Thoracic aorta (tissue), 2 donors: Measurements from ENCODE around the gene BSG. TPM values are rescaled to one million over a fixed set of nuclear protein-coding genes. Genes with fewer than 3 reads are reported as not detected.
"Not testable (repeated sequence)": the region's sequence is repeated elsewhere in the genome, so short reads cannot be mapped to it uniquely, and the experiment has no call there.

ENCODE experiments used
- ATAC-seq: fragments of 150-250 bp; one replicate; pipeline ENCODE4 v1.8.0; 2017; ENCODE audit warnings: low read depth; ENCODE audit not compliant: insufficient number of reproducible peaks, low FRiP score
- DNase-seq: peaks from one replicate; pipeline ENCODE4 v3.0.0-alpha.2; 2020; ENCODE audit warnings: low spot score
- H3K27ac ChIP-seq, 2 donors: fragments of 200-600 bp; sonication (generic); 1 replicate in 1 of 2; 2 replicates in 1 of 2; pipeline ENCODE4 v1.5.1; 2016; ENCODE audit warnings: mild to moderate bottlenecking in 2 of 2, moderate library complexity in 2 of 2
- H3K27me3 ChIP-seq: fragments of 200-600 bp; sonication (generic); replicated peaks from 2 replicates; pipeline ENCODE4 v1.6.0; 2016; ENCODE audit warnings: mild to moderate bottlenecking; ENCODE audit not compliant: insufficient read depth
- H3K36me3 ChIP-seq: fragments of 200-600 bp; sonication (generic); one replicate; pipeline ENCODE4 v1.5.1; 2016
- H3K4me1 ChIP-seq, 2 donors: fragments of 200-600 bp; sonication (generic); 1 replicate in 1 of 2; 2 replicates in 1 of 2; pipeline versions ENCODE4 v1.5.1 to v1.6.0; 2016; ENCODE audit warnings: low read depth in 2 of 2, mild to moderate bottlenecking in 1 of 2; ENCODE audit not compliant: control insufficient read depth in 1 of 2
- H3K4me3 ChIP-seq: fragments of 200-600 bp; sonication (generic); 2 replicates; pipeline ENCODE4 v1.5.1; 2016; ENCODE audit warnings: mild to moderate bottlenecking
- H3K9me3 ChIP-seq: fragments of 200-600 bp; sonication (generic); 2 replicates; pipeline ENCODE4 v1.5.1; 2016
- total RNA-seq, 2 donors: library from RNA; depleted of rRNA; stranded (reverse); fragments of >200 nt; gene quantifications; one replicate each; pipeline versions ENCODE4 v1.1.0 to v1.2.3, GENCODE V29; 2016
- TF ChIP-seq, protein P1 (sequence below): fragments of 200-600 bp; sonication (generic); IDR thresholded peaks from one replicate; pipeline ENCODE4 v1.5.1; 2019; ENCODE audit warnings: antibody characterized with exemption

The BSG gene
- total RNA-seq, 2 donors from 2014 or later, result 344 to 575 TPM

DNA sequence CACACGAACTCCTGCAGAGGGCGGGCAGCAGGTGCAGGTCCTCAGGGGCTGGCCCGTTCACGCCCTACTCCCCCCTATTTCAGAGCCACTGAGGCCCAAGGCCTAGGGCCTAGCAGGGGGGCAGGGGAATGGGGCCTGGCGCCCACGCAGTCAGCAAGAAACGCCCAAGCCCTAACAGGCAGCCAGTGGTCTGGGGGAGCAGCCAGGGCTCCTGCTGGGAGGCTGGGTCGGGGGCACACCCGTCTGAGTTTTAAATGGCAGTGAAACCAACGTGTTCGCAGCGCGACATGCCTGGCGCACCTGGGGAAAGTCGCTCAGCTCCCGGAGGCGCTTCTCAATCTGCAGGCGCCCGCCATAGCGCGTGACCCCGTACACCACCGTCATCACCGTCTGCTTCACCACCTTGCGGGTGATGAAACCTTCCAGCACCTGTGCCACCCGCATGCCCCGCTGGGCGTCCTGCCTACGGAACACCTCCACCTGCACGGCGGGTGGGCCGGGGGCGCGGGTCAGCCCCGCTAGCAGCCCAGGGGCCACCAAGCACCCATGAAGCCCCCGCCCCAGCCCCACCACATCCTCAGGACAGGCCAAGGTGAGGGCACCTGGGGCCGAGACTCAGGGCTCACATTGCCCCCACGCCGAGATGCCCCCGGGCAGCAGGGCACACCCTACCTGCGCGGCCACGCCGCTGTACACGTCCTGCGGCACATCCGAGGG, 47.0 kb downstream of the BSG start:
- H3K4me3 ChIP-seq, result no peak overlapping the region
- no peaks in the 10 kb centered on the region for H3K4me1 ChIP-seq
- ATAC-seq (no peak), DNase-seq (no peak)
- no peaks in the 10 kb centered on the region for H3K9me3 ChIP-seq
- H3K36me3 ChIP-seq, result peaks cover 38% of the 10 kb centered on the region
- no peaks in the 10 kb centered on the region for H3K27me3 ChIP-seq
- TF ChIP-seq, protein P1, sequence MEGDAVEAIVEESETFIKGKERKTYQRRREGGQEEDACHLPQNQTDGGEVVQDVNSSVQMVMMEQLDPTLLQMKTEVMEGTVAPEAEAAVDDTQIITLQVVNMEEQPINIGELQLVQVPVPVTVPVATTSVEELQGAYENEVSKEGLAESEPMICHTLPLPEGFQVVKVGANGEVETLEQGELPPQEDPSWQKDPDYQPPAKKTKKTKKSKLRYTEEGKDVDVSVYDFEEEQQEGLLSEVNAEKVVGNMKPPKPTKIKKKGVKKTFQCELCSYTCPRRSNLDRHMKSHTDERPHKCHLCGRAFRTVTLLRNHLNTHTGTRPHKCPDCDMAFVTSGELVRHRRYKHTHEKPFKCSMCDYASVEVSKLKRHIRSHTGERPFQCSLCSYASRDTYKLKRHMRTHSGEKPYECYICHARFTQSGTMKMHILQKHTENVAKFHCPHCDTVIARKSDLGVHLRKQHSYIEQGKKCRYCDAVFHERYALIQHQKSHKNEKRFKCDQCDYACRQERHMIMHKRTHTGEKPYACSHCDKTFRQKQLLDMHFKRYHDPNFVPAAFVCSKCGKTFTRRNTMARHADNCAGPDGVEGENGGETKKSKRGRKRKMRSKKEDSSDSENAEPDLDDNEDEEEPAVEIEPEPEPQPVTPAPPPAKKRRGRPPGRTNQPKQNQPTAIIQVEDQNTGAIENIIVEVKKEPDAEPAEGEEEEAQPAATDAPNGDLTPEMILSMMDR, result no peak
- H3K27ac ChIP-seq, result no peak overlapping the region

DNA sequence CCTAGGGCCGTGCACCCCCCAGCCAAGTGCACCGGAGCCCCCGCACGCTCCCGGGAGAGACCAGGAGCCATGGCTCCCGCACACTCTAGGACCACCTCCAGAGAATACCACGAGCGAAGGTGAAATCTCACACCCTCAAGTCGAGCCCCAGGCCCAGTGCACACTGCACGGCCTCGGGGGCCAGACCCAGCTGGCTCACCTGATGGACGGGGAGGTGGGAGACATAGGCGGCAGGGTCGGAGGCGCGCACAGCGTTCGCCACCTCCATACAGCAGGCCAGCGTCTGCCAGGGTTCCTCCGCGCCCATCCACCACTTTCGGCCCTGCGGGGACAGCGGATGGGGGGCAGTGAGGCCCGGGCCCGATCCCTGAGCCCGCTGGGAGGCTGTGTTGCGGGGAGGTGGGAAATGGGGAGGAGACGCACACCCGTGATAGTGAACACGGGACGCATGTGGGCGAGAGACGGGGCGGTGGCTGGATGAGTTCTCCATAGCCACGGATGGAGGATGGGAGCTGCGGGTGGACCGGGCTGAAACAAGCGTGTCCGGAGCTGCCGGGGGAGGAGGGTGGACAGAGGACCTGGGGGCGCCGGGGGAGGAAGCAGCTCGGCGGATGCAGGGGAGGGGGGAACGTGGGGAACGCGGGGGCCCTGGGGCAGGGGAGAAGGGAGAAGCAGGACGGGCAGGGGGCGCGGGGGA, 47.9 kb downstream of the BSG start:
- TF ChIP-seq, protein P1, result no peak
- ATAC-seq, result no peak

DNA sequence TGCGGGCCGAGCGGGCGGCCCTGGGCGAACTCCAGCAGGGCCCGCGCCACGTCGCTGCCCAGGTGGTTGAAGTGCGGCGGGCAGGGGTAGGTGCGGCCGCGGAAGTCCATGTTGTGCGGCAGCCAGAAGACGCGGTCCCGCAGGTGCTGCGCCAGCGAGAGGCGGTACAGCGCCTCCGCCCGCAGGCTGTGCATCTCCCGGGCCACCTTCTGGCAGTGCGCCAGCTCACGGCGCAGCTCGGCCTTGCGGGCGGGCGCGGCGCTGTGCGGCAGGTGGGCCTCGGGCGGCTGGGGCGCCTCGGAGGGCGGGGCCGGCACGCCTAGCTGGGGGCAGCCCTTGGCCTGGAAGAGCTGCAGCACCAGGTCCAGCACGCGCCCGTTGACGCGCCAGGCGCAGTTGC, 48.8 kb downstream of the BSG start:
- DNase-seq, H3K4me1 ChIP-seq, H3K4me3 ChIP-seq, H3K27me3 ChIP-seq, H3K9me3 ChIP-seq, ATAC-seq, H3K27ac ChIP-seq: not testable (repeated sequence)
- peaks cover 42% of the 10 kb centered on the region for H3K36me3 ChIP-seq

More for the DNA sequence above, 47.9 kb downstream of the BSG start:
- Histone ChIP-seq H3K4me3 (no peak overlapping the region), H3K4me1 (no peaks in the 10 kb centered on the region), H3K36me3 (peaks cover 38% of the 10 kb centered on the region), H3K27ac (no peak overlapping the region), H3K9me3 (no peaks in the 10 kb centered on the region), H3K27me3 (no peaks in the 10 kb centered on the region)
- no peak for DNase-seq

DNA sequence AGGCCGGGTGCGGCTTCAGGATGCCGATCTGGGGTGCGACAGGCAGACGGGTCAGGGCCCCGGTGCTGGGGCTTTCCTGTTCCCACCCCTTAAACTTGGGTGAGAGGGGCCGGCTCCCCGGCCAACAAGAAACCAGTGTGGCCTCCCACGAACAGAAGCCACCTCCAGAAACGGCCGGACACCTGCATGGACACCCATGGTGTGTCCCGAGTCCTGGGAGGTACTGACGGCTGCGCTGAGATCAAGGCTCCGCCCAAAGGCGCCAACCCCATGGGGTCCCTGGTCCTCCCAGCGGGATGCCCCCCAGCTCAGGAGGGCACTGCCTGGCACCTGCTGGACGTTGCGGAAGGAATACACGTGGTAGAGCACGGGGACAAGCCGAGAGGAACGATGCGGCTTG, 49.4 kb downstream of the BSG start:
- TF ChIP-seq, protein P1, result no peak
- Histone ChIP-seq H3K36me3 (peaks cover 42% of the 10 kb centered on the region), H3K4me3 (no peak overlapping the region), H3K9me3 (no peaks in the 10 kb centered on the region), H3K27ac (no peak overlapping the region), H3K4me1 (no peaks in the 10 kb centered on the region), H3K27me3 (no peaks in the 10 kb centered on the region)
- DNase-seq (no peak), ATAC-seq (no peak)

DNA sequence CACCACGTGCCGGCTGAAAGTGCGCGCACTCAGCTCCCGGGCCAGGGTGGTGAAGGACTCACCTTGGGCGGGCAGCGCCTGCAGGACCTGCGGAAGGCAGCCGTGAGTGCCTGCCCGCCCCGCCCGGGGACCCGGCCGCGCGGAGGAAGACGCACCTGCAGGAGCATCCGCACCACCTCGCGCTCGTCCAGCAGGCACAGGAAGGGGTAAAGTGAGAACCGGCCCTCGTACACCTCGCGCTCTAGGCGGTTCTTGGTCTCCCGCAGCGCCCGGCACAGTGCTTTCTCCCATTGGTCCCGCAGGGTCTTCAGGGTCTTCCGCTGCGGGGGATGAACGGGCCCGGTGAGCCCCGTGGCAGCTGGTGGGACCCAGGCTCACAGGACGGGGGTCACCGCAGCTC, 50.3 kb downstream of the BSG start:
- no peak for ATAC-seq
- H3K27me3 ChIP-seq, result no peaks in the 10 kb centered on the region
- DNase-seq, result no peak
- H3K4me3 ChIP-seq, result no peak overlapping the region
- no peaks in the 10 kb centered on the region for H3K9me3 ChIP-seq
- TF ChIP-seq, protein P1, result no peak
- no peaks in the 10 kb centered on the region for H3K4me1 ChIP-seq
- peaks cover 37% of the 10 kb centered on the region for H3K36me3 ChIP-seq
- H3K27ac ChIP-seq, result no peak overlapping the region
